PFSK-1 (cell line): ENCODE data around the gene OTUD3.

Experiments used
- FOXP2 ChIP-seq: optimal IDR thresholded peaks from 2 replicates; pipeline ENCODE3; 2011; ENCODE audit warnings: borderline replicate concordance, control low read depth, inconsistent platforms; ENCODE audit not compliant: insufficient read depth; ENCODE audit errors: extremely low read length, extremely low read depth
- POLR2AphosphoS5 ChIP-seq: IDR thresholded peaks from 2 replicates; pipeline ENCODE4 v1.6.1; 2012; ENCODE audit warnings: low read depth, mild to moderate bottlenecking, control low read depth, low read length, moderate library complexity
- REST ChIP-seq, 2 experiments: IDR thresholded peaks; 2 replicates each; pipeline versions ENCODE4 v1.6.1 to v1.8.0; 2011 to 2012; ENCODE audit warnings: low read depth in 2 of 2, low read length in 2 of 2, control low read depth in 1 of 2, inconsistent platforms in 1 of 2, mild to moderate bottlenecking in 1 of 2, moderate library complexity in 1 of 2; ENCODE audit not compliant: insufficient read depth in 1 of 2
- SIN3A ChIP-seq: IDR thresholded peaks from 2 replicates; pipeline ENCODE4 v1.6.1; 2012; ENCODE audit warnings: mild to moderate bottlenecking, low read length, moderate library complexity, borderline replicate concordance; ENCODE audit not compliant: insufficient read depth
- TAF1 ChIP-seq: IDR thresholded peaks from 2 replicates; pipeline ENCODE4 v1.6.1; 2012; ENCODE audit warnings: low read length, control low read depth, borderline replicate concordance; ENCODE audit not compliant: insufficient read depth

The OTUD3 gene

GRCh38 chr1:19946971-19947370 lies 64.8 kb downstream of the OTUD3 start:
- TF ChIP-seq REST (IDR thresholded peaks at IDR 0.05; ENCODE audit: insufficient read depth in 1 of 2, low read depth in 2 of 2, low read length in 2 of 2): no peak
- no peak for TF ChIP-seq FOXP2
- no peak for TF ChIP-seq SIN3A

DNA sequence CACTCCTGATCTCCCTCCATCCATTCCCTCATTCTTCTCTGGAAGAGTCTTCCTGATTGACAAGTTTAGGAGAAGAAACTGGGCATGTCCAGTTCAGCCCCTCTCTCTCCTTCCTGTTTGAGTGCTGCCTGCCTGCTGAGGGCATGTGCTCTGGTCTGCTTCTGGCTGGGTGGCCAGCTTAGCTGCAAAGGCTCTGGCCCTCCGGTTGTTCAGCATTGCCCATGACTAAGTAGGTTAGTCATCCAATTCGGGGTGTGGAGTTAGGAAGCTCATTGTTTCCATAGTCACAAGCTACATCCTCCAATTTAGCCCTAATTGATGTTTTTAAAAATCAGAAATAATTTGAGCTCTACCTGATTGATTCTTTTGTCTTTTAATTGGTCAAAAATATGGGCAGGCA lies 66.8 kb downstream of the OTUD3 start:
- TF ChIP-seq SIN3A (no peak), FOXP2 (no peak), REST (IDR thresholded peaks at IDR 0.05; ENCODE audit: insufficient read depth in 1 of 2, low read depth in 2 of 2, low read length in 2 of 2) (no peak), POLR2AphosphoS5 (no peak), TAF1 (no peak)

DNA sequence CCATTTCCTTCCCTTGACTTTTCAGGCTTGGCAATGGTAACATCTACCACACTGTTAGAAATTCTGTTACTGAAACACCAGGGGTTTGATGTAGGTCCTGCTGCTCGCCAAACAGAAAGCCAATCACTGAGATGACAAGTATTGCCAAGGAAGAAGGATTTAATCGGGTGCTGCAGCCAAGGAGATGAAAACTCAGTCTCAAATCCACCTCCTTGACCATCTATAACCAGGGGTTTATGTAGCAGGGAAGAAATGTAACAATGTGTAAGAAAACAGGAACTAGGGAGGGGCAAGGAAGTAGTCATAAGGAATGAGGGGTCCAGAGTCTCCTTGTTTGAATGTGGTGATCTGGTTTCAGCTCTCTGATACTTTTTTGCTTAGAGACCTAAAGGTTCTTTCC lies 71.9 kb downstream of the OTUD3 start:
- TF ChIP-seq POLR2AphosphoS5 (no peak), REST (IDR thresholded peaks at IDR 0.05; ENCODE audit: insufficient read depth in 1 of 2, low read depth in 2 of 2, low read length in 2 of 2) (no peak), FOXP2 (no peak), TAF1 (no peak), SIN3A (no peak)

DNA sequence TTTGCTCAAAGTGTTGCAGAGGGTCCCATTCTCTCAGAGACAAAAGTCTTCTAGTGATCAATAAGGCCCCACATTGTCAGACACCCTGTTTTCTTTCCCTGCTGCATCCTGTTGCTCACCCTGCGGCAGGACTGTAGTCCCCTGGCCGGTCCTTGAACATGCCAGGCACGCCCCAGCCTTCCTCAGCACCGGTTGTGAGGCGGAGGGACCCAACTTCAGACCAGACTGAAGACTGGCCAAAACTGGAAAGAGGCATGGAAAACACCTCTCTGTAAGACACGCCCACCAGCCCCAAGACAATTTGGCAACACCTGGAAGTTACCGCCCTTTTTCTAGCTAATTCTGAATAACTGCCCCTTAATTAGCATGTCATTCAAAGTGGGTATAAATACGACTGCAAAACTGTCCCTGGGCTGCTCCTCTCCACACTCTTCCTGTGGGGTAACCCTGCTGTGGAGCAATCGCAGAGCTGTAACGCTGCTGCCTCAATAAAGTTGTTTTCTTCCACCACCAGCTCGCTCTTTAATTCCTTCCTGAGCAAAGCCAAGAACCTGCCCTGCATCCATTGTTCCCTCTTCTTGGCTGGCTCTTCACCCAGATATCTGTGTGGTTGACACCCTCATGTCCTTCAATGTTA lies 73.5 kb downstream of the OTUD3 start:
- TF ChIP-seq FOXP2 (no peak), REST (IDR thresholded peaks at IDR 0.05; ENCODE audit: insufficient read depth in 1 of 2, low read depth in 2 of 2, low read length in 2 of 2) (no peak), POLR2AphosphoS5 (no peak), SIN3A (no peak), TAF1 (no peak)

DNA sequence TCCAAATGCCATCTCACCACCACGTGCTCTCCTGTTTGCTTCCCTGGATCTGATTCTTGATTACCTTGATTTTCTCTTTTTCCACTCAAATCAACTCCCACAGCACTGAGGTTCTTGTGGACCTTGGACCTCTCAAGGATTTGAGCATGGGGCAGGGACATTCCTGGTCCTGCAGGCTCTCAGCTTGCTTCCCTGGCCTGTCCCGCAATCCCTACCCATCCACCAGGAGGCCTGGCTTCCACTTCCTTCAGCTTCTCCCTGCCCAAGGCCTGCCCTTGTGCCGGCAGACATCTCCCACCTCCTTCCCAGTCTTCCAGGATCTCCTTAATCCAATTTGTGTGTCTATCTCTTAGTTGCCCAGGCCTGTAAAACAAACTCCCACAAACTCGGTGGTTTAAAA lies 75.6 kb downstream of the OTUD3 start:
- TF ChIP-seq FOXP2 (no peak), POLR2AphosphoS5 (no peak), TAF1 (no peak), SIN3A (no peak), REST (IDR thresholded peaks at IDR 0.05; ENCODE audit: insufficient read depth in 1 of 2, low read depth in 2 of 2, low read length in 2 of 2) (no peak)
